Measurements from ENCODE around the gene HMX2.
A peak's percentile ranks its signal among the peaks of the same experiment; 100 is the strongest.
"Not testable (repeated sequence)": the region's sequence is repeated elsewhere in the genome, so short reads cannot be mapped to it uniquely, and the experiment has no call there.

HMX2 gene

GRCh38 chr10:123170961-123171360 is 23.0 kb downstream of the HMX2 start:
- no peak for DNase-seq (ENCODE audit: low read depth)
- no peak overlapping the region for H3K4me3 ChIP-seq (ENCODE audit: low read depth, low read length)
- TF ChIP-seq CTCF (IDR thresholded peaks at IDR 0.05; ENCODE audit: low read depth, low read length) (no peak), POLR2A (IDR thresholded peaks at IDR 0.05; ENCODE audit: extremely low read depth, insufficient read length) (no peak), MYC (IDR thresholded peaks at IDR 0.05; ENCODE audit: low read depth, low read length) (no peak)
- TF ChIP-seq, protein P1, sequence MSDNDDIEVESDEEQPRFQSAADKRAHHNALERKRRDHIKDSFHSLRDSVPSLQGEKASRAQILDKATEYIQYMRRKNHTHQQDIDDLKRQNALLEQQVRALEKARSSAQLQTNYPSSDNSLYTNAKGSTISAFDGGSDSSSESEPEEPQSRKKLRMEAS (IDR thresholded peaks at IDR 0.05; ENCODE audit: low read depth, low read length), result no peak

GRCh38 chr10:123171616-123172015 is 23.7 kb downstream of the HMX2 start:
- DNase-seq (ENCODE audit: low read depth); H3K4me3 ChIP-seq (ENCODE audit: low read depth, low read length): not testable (repeated sequence)

GRCh38 chr10:123175389-123176387 is 27.8 kb downstream of the HMX2 start:
- TF ChIP-seq CTCF (IDR thresholded peaks at IDR 0.05; ENCODE audit: low read depth, low read length), result no peak
- TF ChIP-seq POLR2A (IDR thresholded peaks at IDR 0.05; ENCODE audit: extremely low read depth, insufficient read length), result no peak
- TF ChIP-seq, protein P1 (IDR thresholded peaks at IDR 0.05; ENCODE audit: low read depth, low read length), result no peak
- no peak for TF ChIP-seq MYC (IDR thresholded peaks at IDR 0.05; ENCODE audit: low read depth, low read length)
- DNase-seq (ENCODE audit: low read depth), result peak; percentile 23
- H3K4me3 ChIP-seq (ENCODE audit: low read depth, low read length), result no peak overlapping the region

GRCh38 chr10:123178390-123178789 is 30.5 kb downstream of the HMX2 start:
- not testable (repeated sequence) for H3K4me3 ChIP-seq (ENCODE audit: low read depth, low read length); DNase-seq (ENCODE audit: low read depth)

DNA sequence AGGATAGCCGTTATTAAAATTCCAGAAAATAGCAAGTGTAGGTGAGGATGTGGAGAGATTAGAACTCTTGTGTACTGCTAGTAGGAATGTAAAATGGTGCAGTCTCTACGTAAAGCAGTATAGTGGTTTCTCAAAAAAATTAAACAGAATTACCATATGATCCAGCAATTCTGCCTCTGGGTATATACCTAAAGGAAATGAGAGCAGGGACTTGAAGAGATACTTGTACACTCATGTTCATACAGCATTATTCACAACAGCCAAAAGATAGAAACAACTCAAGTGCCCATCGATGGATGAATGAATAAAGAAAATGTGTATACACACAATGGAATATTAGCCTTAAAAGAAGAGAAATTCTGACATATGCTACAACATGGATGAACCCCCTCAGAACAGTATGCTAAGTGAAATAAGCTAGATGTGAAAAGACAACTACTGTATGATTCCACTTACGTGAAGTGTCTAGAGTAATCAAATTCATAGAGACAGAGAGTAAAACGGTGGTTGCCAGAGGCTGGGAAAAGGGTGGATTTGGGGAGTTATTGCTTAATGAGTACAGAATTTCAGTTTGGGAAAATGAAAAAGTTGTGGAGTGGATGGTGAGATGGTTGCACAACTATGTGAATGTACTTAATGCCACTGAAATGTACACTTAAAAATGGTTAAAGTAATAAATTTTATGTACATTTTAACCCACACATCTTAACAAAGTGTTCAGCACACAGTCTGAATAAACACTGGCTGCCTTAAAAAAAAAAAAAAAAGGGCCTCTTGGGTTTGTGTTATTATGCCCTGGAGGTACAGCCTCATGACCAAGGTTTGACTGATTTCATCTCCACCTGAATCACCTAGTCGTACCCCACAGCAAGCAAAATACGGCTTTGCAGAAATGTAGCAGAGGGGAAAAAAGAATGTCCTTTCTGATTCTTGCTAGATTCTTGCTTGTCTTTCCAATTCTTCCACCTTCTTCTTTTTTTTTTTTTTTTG is 32.5 kb downstream of the HMX2 start:
- TF ChIP-seq POLR2A (IDR thresholded peaks at IDR 0.05; ENCODE audit: extremely low read depth, insufficient read length), result no peak
- TF ChIP-seq CTCF (IDR thresholded peaks at IDR 0.05; ENCODE audit: low read depth, low read length), result no peak
- TF ChIP-seq MYC (IDR thresholded peaks at IDR 0.05; ENCODE audit: low read depth, low read length), result no peak
- TF ChIP-seq, protein P1 (IDR thresholded peaks at IDR 0.05; ENCODE audit: low read depth, low read length), result no peak
- no peak for DNase-seq (ENCODE audit: low read depth)
- no peak overlapping the region for H3K4me3 ChIP-seq (ENCODE audit: low read depth, low read length)

- TF ChIP-seq POLR2A (IDR thresholded peaks at IDR 0.05; ENCODE audit: extremely low read depth, insufficient read length) (no peak), MYC (IDR thresholded peaks at IDR 0.05; ENCODE audit: low read depth, low read length) (no peak), CTCF (IDR thresholded peaks at IDR 0.05; ENCODE audit: low read depth, low read length) (no peak)
- TF ChIP-seq, protein P1 (IDR thresholded peaks at IDR 0.05; ENCODE audit: low read depth, low read length), result no peak
- H3K4me3 ChIP-seq (ENCODE audit: low read depth, low read length), result no peak overlapping the region
- no peak for DNase-seq (ENCODE audit: low read depth)
Observed at GRCh38 chr10:123183724-123184123, 35.8 kb downstream of the HMX2 start.
